Activated naive CD8-positive, alpha-beta T cell treated with anti-CD3 and anti-CD28 coated beads, Interleukin-2, amount 50 U/mL, for 16 hours (primary cell): Measurements from ENCODE around the gene ZNF677.
"Not testable (repeated sequence)": the region's sequence is repeated elsewhere in the genome, so short reads cannot be mapped to it uniquely, and the experiment has no call there.

Source experiments
- DNase-seq: peaks from one replicate; pipeline ENCODE4 v3.0.0-alpha.2; 2020; ENCODE audit warnings: low read depth, low spot score

ZNF677 gene

DNA sequence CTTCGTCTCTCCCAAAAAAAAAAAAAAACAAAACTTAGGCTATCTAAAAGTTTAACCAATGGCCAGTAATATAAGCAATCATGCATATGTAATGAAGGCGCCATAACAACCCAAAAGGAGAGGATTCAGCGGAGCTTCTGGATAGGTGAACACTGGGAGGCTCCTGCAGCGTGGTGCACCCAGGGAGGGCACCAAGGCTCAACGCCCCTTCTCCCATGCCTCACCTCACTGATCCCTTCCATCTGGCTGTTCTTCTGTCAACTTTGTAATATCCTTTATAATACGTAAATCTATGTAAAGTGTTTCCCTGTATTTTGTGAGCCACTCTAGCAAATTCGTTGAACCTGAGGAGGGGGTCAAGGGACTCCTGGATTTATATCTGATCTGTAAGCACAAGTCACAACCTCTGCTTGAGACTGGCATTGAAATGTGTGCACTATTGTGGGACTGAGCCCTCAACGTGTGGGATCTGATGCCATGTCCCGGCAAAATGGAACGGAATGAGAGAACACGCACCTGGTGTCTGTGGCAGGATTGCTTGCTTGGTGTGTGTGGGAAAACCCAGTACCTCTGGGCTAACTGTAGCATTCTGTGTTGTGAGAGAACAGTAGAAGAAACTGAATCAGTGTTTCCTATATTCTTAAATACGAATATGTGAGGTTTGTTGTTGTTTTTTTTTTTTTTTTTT is 61.0 kb downstream of the ZNF677 start:
- no peak for DNase-seq

DNA sequence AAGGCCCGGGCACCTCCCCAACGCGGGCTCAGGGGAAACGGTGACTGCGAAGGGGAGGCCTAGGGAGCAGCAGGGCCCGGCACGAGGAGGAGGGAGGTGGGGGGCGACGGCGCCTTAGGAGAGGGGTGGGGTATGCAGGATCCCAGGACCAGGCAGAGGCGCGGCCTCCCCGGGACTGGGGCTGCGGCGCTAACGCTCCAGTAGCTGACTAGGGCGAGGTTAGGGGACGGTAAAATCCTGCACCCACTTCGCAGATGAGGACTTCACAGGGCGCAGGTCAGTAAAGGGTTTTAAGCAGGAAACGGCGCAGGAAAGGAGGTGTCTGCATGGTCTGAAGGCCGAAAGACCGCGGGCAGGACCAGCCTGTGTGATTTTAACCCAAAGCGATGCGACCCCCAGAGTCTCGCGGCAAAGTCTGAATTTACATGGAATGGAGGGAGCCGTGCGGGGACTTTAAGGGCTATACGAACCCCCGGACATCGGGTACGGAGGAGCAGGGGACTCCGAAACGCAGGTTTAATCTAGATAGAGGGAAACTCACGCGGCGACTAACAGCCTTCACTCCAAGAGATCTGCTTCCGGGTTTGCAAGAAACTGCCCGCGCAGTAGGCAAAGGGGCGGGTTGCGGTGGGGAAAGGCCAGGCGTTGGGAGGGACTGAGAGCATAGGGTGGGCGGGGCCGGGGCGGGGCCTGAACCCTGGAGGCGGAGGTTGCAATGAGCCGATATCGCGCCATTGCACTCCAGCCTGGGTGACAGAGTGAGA is 61.7 kb downstream of the ZNF677 start, which contains the start of gene ZNF665:
Gene ZNF665 (minus strand): TSS at position 588 of the 764 bp plus-strand sequence. CDS start 10,460 bp downstream, outside the sequence.
- DNase-seq, result peak; percentile 40

DNA sequence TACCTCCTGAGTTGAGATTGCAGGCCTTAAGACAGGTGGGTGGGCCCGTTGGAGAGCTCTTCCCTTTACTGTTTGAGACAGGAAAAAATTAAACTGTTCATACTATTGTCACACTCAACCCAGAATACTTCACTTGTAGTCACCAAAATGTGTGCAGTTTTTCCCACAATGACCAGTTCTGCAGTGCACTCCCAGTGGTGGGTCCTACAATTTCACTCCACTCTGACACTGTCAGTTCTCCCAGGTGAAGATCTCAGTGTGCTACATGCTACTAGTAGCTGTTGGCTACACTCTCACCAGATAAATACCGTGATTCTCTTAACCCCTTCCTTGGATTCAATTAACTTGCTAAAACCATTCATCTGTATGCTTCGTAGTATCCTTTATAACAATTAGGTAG is 64.4 kb downstream of the ZNF677 start:
- DNase-seq, result no peak

DNA sequence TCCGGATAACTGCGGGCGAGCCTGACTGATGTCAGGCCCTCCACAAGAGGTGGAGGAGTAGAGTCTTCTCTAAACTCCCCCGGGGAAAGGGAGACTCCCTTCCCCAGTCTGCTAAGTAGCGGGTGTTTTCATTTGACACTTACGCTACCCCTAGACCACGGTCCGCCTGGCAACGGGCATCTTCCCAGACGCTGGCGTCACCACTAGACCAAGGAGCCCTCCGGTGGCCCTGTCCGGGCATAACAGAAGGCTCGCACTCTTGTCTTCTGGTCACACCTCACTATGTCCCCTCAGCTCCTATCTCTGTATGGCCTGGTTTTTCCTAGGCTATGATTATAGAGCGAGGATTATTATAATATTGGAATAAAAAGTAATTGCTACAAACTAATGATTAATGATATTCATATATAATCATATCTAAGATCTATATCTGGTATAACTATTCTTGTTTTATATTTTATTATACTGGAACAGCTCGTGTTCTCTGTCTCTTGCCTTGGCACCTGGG is 64.9 kb downstream of the ZNF677 start:
- DNase-seq, result not testable (repeated sequence)
